ENCODE data around the gene A1CF.

The A1CF gene

GRCh38 chr10:50861370-50861769, 24.1 kb downstream of the A1CF start:
- DNase-seq: no peak

DNA sequence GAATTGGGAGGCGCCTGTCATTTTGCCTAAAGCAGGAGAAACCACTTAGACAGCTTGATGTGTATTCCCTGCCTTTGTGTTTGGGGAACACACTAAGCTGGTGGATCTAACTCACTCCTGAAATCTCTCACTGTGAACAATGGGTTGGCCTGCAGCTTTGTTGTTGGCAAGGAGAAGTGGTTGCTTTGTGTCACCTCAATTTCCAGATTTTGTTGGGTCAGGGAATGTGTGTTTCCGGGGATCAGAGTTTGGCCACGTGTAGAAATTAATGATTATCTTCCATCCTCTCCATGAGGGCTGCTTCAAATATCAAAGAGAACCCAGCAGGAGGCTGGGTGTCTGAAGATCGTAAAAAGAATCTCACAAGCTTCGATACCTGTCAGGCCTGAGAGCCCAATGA, 27.8 kb downstream of the A1CF start:
- DNase-seq: no peak

- no peak for DNase-seq
Measured at GRCh38 chr10:50855461-50855860, 30.0 kb downstream of the A1CF start.

- DNase-seq: no peak
Measured at GRCh38 chr10:50855015-50855414, 30.4 kb downstream of the A1CF start.

GRCh38 chr10:50853557-50853956, 31.9 kb downstream of the A1CF start:
- DNase-seq: no peak

DNA sequence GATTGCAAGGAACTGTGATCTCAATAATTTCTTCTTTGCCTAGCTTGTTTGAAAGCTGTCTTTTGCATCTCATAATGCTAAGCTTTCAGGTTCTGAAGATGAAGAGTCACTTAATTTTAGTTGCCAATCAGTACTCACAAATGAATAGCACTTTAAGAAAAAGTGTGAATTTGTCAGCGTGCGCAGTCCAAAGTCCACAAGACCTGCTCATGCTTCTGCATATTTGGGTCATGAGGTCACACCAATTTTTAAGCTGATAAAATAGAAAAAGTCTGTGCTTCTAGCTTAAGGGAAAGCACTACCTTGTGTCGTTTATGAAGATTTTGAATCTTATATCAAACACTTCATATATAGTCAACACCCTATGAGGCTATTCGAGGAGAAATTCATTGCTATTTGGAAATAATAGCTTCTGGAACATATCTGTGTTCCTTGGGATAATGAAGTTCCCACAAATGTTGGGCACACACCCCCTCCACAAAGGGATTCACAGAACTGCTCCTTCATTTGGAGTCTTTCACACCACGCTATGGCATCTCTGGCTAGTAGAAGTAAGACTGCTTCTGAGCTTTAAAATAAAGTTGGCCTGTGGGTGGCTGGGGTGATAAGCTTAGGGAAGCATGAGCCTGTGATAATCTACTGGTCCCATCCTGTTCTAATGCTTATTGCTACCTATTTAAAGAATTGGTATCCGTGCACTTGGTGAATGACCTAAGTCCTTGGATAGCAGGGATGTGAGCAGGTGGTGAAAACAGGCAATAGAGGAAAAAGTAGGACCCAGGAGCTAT, 33.3 kb downstream of the A1CF start:
- DNase-seq: no peak

DNA sequence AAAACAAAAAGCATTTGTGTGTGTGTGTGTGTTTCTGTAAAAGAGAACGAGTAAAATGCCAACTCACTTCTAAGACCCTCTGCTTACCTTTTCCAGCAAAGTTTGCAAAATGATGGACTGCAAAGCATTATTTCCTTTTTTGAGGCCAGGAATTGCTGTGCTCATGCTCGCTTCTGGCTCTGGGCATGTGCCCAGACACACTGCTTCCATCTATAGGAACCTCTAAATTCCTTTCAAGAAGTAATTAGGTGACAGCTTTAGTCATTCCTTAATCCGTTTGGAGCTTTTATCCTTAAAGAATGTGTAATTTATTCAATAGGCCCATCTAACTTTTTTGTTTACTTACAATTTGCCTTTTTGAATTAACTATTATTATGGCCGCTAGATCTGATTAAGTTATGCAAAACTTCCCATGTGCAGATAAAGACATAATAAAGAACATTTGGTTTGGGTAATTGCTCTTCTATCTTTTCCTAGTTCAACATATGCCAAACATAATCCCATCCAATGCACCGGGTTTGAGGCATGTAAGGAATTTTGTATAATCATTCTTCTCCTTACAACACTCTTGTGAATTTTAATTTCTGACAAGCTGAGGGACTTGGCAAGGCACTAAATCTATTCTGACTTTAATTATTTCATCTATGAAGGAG, 34.7 kb downstream of the A1CF start:
- no peak for DNase-seq

- DNase-seq: no peak
Measured at GRCh38 chr10:50846753-50847152, 38.7 kb downstream of the A1CF start.

- no peak for DNase-seq
Measured at GRCh38 chr10:50837095-50837494, 48.3 kb downstream of the A1CF start.

DNA sequence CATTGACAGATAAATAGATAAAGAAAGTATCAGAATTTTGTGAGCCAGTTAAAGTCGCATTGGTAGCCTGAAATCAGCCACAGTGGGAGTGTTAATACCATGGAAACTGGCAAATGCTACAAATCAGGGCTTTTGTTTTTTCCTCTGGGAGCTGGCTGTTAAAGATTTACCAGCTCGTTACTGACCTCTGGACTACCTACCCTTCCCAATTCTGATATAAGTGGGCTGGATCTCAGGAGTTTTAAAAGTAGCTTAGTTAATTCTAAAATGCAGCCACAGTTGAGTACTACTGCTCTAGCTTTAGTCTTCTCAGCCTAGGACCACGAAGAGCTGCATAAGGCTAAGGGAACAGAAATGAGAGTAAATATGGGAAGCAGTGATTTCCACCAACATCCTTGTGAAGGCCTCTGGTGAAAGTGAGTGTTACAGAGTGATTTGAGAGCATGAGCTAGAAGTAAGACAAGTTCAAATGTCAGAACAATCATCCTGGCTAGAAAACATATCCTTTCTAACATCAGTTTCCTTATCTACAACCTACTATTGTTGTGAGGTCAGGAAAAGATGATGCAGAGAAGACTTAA, 53.2 kb downstream of the A1CF start:
- DNase-seq: no peak

DNA sequence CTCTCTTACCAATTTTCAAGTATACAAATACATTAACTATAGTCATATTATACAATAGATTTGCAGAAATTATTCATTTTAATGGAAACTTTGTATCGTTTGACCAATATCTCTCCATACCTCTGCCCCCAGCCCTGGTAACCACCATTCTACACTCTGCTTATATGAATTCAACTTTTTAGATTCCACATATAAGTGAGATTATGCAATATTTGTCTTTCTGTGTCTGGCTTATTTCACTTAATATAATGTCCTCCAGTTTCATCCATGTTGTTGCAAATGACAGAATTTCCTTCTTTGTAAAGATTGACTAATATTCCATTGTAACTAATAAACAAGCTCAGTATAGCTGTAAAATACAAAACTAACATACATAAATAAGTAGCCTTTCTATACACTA, 55.4 kb downstream of the A1CF start:
- no peak for DNase-seq

DNA sequence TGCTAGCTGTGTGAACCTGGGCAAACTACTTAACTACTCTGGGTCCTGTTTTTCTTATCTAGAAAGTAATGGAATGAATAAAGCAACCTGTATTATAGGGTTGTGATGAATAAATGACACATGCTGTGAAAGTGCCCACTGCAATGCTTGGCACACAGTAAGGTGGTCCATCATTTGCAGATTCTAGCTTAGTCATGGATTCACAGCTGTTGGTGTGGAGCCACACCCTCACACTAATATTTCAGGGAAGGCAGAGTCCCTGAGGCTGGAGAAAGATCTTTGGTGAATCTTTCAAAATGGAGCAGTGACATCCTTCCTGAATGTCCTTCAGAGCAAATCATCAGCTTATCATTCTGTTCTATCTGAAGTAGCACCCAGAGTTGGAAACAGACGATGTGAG, 60.6 kb downstream of the A1CF start:
- no peak for DNase-seq

- no peak for DNase-seq
Measured at GRCh38 chr10:50823789-50824188, 61.6 kb downstream of the A1CF start.

DNA sequence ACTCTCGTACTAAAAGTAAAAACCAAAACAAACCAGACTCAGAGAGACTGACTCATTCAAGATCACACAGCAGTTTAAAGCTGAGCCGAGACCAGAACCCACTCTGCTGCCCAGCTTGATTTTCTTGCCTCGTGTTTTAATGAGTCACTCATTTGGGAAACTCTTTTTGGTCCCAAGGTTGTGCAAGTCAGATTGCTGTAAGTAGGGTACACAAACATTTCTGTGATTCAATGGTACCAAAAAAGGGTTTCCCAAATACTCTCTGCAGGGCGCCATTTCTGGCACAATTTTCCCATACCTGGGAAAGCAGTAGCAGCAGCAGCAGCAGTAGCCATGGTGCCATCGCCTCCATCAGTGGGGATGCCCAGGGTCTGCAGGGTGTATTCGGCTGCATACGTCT, 75.8 kb downstream of the A1CF start:
- DNase-seq: no peak

DNA sequence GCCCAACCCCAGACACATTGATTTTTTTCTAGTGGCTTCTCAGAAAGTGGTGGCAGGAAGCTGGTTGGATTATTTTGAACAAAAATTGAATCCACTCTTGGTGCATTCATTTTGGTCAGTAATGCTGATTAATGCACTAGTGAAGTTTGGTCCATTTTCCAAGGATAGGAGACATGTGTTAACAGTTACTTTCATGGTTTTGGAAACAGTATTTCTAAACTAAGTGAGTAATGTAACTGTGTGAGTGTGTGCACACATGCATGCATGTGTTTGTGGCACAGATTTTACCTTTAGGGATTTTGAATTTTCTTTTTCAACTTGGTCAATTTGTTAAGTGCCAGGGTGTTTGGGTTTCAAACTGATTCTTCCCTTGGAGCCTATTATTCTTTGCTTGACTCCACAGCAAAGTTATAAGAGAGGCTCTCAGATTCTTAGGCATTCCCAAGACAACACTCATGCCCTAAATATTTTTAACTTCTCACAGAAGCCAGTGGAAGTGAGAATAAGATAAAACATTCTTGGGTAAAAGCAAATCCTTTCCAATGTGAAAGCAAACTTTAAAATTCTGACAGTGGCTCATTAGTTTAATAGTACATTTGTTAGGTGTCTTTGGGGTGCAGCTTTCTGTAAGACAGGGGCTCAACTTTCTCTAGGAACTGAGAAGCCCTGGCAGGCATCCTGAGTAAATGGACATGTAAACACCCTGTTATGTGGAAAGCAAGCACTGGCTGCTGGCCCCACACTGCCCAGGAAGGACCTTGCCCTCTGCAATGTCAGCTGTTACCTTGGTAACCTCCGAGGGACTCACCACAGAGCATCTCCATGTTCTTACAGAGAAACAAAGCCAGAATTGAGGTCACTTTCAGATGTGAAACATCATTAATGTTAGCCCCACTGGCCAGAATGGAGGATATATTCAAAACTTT, 77.3 kb downstream of the A1CF start:
- DNase-seq: no peak

DNA sequence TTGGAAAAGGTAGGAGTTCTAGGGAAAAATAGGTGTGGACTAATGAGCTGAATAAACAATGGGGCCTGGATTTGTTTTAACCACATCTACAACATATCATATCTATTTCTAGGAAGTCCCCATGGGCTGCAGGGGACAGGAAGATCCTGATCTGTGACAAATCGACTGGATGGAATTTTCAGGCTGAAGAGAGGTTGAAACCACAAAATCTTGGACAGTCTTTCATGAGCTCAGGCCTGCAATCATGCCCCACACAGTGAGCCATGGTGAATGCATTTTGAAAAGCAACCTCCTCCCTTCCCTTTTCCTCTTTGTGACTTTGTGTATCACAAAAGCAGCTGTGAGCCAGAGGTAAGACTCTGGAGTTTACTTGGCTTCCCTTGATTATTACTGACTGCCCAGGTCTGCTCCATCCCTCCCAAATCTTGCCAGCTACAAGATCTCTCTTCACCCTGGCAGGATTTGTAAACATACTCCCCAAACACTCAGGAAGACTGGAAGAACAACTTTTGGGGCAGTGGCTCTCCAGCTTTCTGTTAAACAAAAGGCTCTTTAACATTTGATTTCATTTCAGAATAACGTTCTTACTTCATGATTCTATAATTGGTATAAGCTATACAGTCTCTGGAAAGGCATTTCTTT, 79.3 kb downstream of the A1CF start:
- DNase-seq: no peak

DNA sequence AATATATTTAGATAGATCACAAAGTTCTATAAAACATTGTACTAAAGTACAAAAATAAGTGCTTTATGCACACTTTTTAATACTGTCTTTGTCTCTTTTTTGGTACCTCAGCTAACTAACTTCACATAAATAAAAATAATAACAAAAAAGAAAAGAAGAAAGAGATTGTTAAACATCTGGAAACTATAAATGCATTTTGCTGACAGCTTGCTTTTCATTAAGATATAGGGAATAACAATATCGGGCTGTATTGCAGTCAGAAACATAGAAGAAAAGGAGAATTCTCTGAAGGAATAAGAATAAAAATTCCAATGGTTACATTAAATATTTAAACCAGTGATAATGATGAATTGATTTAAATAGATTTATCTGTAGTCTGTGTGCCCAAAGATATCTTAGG, 85.8 kb downstream of the A1CF start:
- DNase-seq: no peak

- DNase-seq: no peak
Measured at GRCh38 chr10:50798297-50798696, 87.1 kb downstream of the A1CF start.

DNA sequence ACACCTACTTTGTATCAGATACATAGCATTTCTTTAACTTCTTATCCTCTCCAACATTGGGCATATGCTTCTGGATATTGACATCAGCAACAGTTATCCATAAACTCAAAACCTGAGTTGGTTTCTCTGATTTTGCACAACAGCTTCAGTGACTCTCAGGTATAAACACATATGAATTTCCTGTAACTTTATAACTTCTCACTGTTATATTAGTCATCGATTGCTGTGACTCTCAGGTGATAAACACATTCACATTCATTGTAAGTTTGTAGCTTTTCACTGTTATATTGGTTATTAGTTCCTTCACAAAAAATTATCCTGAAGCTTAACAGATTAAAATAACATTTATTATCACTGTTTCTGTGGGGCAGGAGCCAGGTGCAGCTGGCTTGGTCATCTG, 88.7 kb downstream of the A1CF start:
- no peak for DNase-seq

- no peak for DNase-seq
Measured at GRCh38 chr10:50794490-50794889, 90.9 kb downstream of the A1CF start.

DNA sequence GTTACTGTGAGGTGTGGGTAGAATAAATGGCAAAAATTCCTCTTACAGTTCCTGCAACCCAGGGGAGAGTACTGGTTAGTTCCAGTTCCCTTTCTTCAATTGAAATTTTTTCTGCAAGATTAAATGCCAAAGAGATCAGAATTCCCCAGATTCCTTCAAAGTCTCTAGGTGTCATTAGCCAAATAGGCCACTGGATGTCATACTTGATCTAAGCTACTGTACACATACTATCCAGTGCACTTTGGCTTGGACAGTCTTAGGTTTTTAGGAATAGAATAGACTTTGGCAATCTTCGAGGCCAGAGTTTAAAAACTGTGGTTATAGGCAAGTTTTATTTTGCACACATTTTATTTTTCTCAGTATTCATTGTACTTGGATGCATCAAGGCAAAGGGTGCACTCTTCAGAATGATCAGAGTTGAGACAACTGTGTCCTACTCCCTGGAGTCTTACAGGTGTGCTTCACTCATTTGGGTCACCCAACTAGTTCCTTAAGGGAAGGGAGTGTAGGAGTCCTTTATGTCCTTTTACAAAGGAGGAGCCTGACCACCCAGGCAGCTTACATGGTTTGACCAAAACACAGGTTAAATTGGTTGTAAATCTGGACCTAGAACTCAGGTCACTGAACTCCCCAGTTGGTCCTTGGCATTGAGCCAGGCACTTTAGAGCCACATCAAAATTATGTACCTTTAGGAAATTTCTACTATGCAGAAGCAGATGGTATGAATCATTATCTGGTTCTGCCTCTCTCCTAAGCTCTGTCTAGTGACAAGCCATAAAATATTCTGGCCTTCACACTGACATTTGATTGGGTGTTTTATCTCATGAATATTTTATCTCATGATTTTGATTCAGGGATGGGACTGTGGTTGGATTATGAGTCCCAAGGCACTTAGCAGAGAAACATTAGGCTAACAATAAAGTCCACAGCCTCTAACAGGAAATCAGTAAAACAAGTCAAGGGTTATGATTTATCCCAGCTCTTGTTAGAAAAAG, 96.2 kb downstream of the A1CF start:
- DNase-seq: no peak

Data from SHP77 treated with DMSO at 0.1 percent for 48 hours (cell line).